SIG-M5 treated with dmso at 0.1 percent for 504 hours (cell line): ENCODE results near the gene C10orf62.
"Not testable (repeated sequence)": the region's sequence is repeated elsewhere in the genome, so short reads cannot be mapped to it uniquely, and the experiment has no call there.

Experiments
- DNase-seq: peaks from one replicate; lab custom pipeline; 2025; ENCODE audit not compliant: unreplicated experiment; lab: John Stamatoyannopoulos, UW

C10orf62 gene, protein sequence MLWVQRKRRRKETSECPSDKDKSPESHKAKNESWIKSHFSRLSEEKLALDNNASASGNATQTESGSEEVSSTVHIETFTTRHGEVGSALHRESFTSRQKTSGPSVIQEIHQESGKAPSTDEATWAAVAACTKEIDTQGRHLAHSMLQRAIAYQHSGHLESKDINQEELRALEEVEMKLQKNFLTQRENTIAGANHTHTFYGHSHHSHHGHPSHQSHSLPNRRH

DNA sequence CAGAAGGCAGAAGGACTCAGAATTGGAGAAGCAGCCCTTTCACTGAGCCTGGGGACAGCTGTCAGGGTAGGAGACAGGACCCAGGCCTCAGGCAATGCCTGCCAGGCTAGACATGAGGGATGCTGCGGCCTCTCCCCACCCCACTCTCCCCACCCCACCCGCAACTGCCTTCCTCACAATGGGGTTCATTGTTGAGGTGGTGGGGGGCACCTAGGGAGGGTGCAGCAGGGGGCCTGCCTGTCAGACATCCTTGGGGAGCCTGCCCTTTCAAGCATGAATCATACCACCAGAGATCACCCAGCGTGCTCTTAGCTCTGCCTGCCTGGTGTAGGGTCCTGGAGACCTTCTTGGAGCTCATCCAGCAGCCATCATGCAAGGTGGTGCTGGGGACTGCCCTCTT, at the start of gene C10orf62:
TSS of gene C10orf62 (plus strand) at position 243 of the 400 bp plus-strand sequence. CDS start 177 bp downstream, outside the sequence.
- DNase-seq: no peak

DNA sequence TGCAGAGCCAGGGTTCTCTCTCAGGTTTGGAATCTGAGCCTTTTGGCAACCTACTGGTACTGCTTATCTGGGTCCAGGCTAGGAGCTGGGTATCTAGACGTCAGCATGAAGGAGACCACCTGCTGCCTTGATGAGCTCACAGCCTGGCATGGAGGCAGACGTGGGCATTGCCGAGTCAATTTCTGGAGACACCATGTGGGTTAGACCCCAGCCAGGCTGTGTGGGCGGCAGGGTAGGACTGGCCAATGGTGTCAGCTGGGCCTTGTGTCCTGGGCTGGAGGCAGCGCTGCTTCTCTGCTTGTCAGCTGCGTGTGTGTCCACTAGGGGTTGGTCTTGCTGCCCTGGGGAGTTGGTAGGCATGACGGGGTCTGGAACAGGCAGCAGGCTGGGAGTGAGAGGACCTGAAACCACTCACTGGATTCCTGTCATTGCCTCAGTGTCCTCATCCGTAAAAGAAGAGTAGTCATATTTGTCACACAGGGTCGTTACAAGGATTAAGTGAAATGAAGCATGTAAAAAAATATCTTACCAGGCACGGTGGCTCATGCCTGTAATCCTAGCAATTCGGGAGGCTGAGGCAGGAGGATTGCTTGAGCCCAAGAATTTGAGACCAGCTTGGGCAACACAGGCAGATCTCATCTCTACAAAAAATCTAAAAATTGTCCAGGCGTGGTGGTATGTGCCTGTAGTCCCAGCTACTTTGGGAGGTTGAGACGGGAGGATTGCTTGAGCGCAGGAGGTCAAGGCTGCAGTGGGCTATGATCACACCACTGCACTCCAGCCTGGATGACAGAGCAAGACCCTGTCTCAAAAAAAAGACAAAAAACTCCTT, 48.6 kb upstream of the C10orf62 start:
- no peak for DNase-seq

DNA sequence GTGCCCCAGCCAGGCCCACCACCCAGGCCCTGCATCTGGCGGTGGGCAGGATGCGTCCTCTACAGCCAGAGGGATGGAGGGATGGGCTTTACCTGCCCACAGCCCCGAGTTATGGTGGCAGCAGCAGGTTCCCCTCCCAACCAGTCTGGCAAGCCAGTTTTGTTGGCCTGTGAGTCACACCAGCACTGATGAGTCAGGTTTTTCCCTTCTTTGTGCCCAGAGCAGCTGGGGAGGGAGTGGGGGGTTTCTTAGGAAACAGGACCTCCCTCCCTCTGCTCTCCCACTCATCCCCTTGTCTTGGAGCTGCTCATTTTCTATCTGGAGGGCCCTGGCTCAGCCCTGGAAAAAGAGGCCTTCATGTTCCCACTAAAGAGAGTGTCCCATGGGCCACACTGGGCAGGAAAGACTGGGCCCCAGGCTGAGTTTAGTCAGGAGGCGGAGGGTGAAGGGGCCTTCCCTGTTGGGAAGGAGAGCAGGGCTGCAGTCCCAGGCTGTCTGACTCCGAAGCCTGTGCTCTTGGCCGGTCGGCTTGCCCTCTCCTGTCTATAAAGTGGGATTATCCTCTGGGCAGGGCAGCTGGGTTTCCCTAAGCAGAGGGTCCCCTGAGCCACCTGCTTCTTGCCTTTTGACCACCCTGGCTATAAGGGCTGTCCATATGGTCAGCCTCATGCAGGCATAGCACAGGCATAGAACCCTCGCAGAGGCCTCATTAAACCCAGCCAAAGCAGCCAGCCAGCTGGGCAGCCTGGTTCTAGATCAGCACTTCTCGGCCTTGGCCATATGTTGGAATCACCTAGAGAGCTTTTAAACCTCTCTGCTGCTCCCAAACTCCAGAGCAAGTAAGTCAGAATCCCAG, 47.1 kb upstream of the C10orf62 start:
- peak; percentile 37 for DNase-seq

DNA sequence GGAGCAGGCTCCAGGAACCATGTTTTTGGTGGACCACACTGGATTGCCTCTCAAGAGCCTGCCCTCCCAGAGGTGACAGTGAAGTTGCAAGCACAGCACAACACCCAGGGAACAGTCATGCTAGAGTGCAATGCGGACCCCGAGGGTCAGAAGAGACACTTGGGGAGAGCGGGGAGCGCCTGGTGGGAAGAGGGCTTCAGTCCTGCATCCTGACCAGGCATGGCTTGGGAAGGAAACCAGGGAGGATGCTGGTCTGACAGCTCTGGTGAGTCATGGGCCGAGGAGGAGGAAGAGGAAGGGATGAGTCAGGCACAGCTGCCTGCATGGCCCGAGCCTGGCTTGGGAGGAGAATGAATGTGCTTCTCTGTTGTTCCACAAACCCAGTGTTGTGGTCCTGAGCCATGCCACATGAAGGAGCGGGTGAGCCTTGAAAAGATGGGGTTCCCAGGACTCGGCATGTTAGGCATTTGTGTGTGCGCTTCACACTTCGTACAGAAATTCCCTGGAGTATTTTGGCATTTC, 46.4 kb upstream of the C10orf62 start:
- peak; percentile 79 for DNase-seq

- no peak for DNase-seq
These were observed 42.9 kb upstream of the C10orf62 start for GRCh38 chr10:97546456-97547270.

DNA sequence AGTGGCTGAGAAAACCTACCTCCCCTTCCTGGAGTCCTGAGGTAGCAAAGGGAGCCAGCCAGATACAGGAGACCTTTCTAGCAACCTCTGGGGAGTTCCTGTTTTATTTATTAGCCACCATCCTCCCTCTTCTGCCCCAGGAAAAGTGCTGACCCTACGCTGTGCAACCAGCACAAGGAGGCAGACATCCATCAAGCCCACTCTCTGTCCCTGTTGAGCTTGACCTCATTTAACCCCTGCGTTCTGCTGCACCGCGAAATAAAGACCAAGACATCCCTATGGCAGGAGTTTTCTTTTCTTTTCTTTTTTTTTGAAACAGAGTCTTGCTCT, 42.3 kb upstream of the C10orf62 start:
- no peak for DNase-seq

DNA sequence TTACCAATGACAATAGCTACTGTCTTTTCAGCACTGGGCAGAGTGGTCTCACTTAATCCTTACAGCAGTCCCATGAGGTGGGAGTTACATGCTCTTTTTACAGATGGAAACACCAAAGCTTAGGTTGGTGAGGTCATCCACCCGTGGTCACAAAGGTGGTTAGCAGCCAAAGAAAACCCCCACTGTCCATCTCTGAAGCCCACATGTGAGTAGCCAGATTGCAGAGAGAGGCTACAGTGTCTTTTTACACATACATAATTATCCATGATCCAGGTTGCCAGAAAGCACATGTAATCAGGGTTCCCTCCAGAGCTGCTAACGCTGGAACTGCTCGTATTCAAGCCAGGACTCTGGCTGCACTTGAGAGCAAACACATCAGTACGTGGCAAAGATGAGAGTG, 41.6 kb upstream of the C10orf62 start:
- no peak for DNase-seq

GRCh38 chr10:97548828-97549455, 40.6 kb upstream of the C10orf62 start:
- no peak for DNase-seq

- no peak for DNase-seq
These were observed 39.8 kb upstream of the C10orf62 start for GRCh38 chr10:97549587-97550322.

GRCh38 chr10:97550336-97551149, 39.0 kb upstream of the C10orf62 start:
- no peak for DNase-seq

GRCh38 chr10:97551271-97551670, 38.2 kb upstream of the C10orf62 start:
- DNase-seq: no peak

DNA sequence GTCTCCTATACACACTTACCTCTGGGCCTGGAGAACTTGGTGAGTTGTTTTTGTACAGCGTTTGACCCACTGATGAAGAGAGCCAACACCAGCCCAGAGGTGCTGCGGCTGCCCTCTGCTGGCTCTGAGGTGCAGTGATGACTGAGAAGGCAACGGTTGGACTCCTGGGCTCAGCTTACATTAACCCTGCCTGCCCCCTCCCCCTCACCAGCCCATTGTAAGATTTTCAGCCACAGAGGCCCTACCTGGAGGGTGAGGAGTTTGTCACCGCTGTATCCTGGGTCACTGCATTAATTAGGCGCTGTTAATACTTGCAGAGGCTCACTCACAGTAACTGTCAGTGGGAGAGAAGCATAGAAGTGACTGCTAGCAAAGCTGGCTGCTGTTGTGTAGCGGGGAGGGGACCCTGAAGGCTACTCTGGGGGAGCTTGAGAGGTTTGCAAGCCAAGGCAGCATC, 35.9 kb upstream of the C10orf62 start:
- peak; percentile 55 for DNase-seq

- DNase-seq: not testable (repeated sequence)
These were observed 35.2 kb upstream of the C10orf62 start for GRCh38 chr10:97554336-97554735.

DNA sequence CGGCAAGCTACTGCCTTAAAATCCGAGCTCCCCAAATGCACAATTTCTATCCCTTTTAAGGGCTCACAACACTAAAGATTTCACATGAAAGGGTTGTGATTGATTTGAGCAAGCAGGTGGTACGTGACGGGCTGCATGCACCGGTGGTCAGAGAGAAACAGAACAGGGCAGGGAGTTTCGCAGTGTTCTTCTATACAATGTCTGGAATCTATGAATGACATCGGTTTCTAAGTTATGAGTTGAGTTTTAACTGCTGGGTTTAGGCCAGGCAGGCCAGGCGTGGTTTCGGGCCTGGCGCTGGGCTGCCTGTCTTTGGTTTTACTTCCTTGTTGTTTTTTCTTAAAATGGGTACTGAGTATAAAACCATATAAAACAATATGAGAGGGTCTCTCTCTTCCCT, 34.0 kb upstream of the C10orf62 start:
- not testable (repeated sequence) for DNase-seq

DNA sequence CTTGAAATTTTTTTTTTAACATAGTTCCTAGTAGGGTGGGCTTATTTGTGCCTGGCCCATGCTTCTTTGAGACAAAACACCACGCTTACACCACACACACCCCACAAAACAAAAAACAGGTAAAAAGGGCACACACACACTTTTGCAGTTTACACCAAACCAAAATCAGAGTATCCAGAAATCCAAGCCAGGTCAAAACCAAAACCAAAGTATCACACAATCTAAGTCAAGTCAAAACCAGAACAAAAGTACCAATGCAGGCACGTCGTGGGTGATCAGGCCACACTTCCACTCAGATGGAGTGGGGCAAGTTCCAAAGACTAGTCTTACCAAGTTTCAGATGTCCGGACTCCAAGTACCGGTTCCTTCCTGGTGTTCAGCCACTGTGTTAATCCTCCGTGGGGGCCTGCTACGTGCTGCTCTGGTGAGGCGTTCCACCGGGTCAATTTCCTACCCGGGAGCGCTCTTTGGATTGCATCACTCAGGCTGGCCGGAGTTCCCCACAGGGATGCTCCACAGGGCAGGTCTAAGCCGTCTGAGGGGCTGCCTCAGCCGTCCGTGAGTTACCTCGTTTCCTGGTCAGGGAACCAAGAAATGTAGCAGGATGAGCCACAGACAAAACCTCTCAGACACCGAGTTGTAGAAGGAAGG, 28.7 kb upstream of the C10orf62 start:
- not testable (repeated sequence) for DNase-seq

- not testable (repeated sequence) for DNase-seq
These were observed 28.0 kb upstream of the C10orf62 start for GRCh38 chr10:97561386-97562077.

GRCh38 chr10:97562329-97562728, 27.2 kb upstream of the C10orf62 start:
- DNase-seq: not testable (repeated sequence)
